ENCODE measurements around the gene ETV1. TPM values are rescaled to one million over a fixed set of nuclear protein-coding genes. Genes with fewer than 3 reads are reported as not detected.

Gene ETV1
- 10 to 100 TPM; 33.2 to 74.6 (median 50.2) TPM for total RNA-seq

DNA sequence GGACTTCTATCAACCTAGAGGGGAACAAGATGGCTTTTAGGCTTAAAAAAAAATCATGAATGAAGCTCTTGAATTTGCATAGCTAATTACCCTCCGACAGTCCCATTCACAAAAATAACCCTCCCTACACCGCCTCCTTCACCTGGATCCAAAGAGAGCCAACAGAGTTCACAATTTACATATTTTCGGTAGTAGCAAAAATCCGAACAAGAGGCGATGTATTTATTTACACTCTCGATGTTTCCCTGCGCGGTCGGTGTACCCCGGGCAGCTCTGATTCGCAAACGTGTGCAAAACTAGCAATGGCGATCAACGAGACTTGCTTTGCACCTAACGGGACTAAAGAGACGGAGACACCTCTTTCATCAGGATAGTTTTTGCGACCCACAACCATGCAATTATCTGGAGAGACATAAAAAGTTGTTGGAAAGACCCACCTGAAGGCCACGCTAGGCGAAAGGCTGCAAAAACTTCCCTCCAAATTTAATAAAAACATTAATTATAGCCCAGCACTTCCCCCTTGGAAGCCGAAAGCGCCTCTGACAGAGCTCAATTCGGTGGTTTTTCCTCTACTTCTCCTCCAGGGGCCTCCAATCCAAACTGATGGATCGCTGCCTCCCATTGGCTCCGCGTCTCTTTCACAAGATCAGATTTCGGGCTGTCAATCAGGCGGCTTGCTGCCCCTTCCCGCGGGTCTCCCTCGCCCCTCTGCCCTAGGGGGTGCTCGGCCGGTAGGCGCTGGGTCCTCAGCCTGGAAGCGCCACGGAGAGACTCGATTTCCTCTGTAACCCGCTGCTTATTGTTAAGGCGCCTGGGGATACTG lies at the start of gene ETV1:
Gene ETV1 (minus strand): TSS at position 541 of the 823 bp plus-strand sequence. CDS start 614 bp downstream, outside the sequence.
- peak within 1 kb of the TSS; percentile 81 to 89 (median 86) for H3K27ac ChIP-seq
- no peaks in the 10 kb centered on the region for H3K36me3 ChIP-seq
- no peaks in the 10 kb centered on the region for H3K9me3 ChIP-seq
- H3K27me3 ChIP-seq: no peaks in the 10 kb centered on the region
- no peak for TF ChIP-seq POLR2AphosphoS5 (IDR thresholded peaks at IDR 0.05)
- no peak for TF ChIP-seq EP300 (IDR thresholded peaks at IDR 0.05)
- peak in 1 of 6 experiments; percentile 30 for TF ChIP-seq CTCF (IDR thresholded peaks at IDR 0.05)
- peak in 1 of 4 donors; percentile 51 for TF ChIP-seq POLR2A (IDR thresholded peaks at IDR 0.05)
- DNase-seq: peak; percentile 80 to 82
- peak within 1 kb of the TSS; percentile 48 to 64 (median 56) for H3K4me3 ChIP-seq
- peaks cover 0 to 5% (median 4%) of the 10 kb centered on the region in 4 donors for H3K4me1 ChIP-seq
- ATAC-seq (ENCODE audit: low FRiP score in 2 of 2): peak; percentile 69 to 71
- 1 to 2% methylated on average over 25 to 38 of the region's 38 CpGs for WGBS, 2 donors

GRCh38 chr7:14024406-14024805 lies 34.9 kb upstream of the ETV1 start:
- no peak for ATAC-seq (ENCODE audit: low FRiP score in 2 of 2)
- DNase-seq: no peak
- WGBS, 2 donors: 66 to 69% methylated on average over 2 of the region's 2 CpGs

GRCh38 chr7:14023838-14024237 lies 34.4 kb upstream of the ETV1 start:
- H3K4me1 ChIP-seq: no peaks in the 10 kb centered on the region
- no peaks in the 10 kb centered on the region for H3K36me3 ChIP-seq
- H3K27ac ChIP-seq: no peak overlapping the region
- H3K4me3 ChIP-seq: no peak overlapping the region
- TF ChIP-seq CTCF (IDR thresholded peaks at IDR 0.05): no peak
- no peak for TF ChIP-seq EP300 (IDR thresholded peaks at IDR 0.05)
- TF ChIP-seq POLR2AphosphoS5 (IDR thresholded peaks at IDR 0.05): no peak
- no peak for TF ChIP-seq POLR2A (IDR thresholded peaks at IDR 0.05)
- H3K27me3 ChIP-seq: no peaks in the 10 kb centered on the region
- no peaks in the 10 kb centered on the region for H3K9me3 ChIP-seq
- WGBS, 2 donors: 72 to 79% methylated on average over 2 of the region's 2 CpGs
- DNase-seq (no peak), ATAC-seq (ENCODE audit: low FRiP score in 2 of 2) (no peak)

More at GRCh38 chr7:14024406-14024805, 34.9 kb upstream of the ETV1 start:
- no peaks in the 10 kb centered on the region for H3K4me1 ChIP-seq
- H3K4me3 ChIP-seq: no peak overlapping the region
- H3K27me3 ChIP-seq: no peaks in the 10 kb centered on the region
- no peaks in the 10 kb centered on the region for H3K36me3 ChIP-seq
- H3K27ac ChIP-seq: no peak overlapping the region
- TF ChIP-seq POLR2AphosphoS5 (IDR thresholded peaks at IDR 0.05) (no peak), POLR2A (IDR thresholded peaks at IDR 0.05) (no peak), CTCF (IDR thresholded peaks at IDR 0.05) (no peak), EP300 (IDR thresholded peaks at IDR 0.05) (no peak)
- H3K9me3 ChIP-seq: no peaks in the 10 kb centered on the region

DNA sequence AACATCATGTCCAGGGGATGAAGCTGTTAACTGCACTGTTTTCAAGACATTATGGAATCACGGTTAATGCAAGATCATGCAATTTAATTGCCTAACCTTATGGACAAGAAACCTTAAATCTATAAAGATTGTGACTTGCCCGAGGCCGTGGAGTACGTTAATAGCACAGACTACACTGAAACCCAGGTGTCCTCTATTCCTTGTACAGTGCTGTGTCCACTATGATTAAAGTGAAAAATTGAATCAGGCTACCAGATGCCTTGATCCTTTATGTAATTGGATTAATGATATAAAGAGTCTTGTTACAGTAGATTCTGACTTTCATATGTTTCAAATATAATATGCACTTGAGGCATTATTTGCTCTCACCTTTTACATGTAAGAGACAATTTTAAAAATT lies 33.9 kb upstream of the ETV1 start:
- 87 to 91% methylated on average over 4 of the region's 4 CpGs for WGBS, 2 donors
- Histone ChIP-seq H3K36me3 (no peaks in the 10 kb centered on the region), H3K9me3 (no peaks in the 10 kb centered on the region), H3K4me1 (no peaks in the 10 kb centered on the region), H3K27me3 (no peaks in the 10 kb centered on the region), H3K4me3 (no peak overlapping the region), H3K27ac (no peak overlapping the region)
- TF ChIP-seq POLR2A (IDR thresholded peaks at IDR 0.05): no peak
- no peak for TF ChIP-seq EP300 (IDR thresholded peaks at IDR 0.05)
- no peak for TF ChIP-seq CTCF (IDR thresholded peaks at IDR 0.05)
- TF ChIP-seq POLR2AphosphoS5 (IDR thresholded peaks at IDR 0.05): no peak
- ATAC-seq (ENCODE audit: low FRiP score in 2 of 2): no peak
- no peak for DNase-seq

Measured in upper lobe of left lung (tissue), 6 donors.